HepG2 (cell line): ENCODE measurements around the gene ZFHX3. TPM values are rescaled to one million over a fixed set of nuclear protein-coding genes. Genes with fewer than 3 reads are reported as not detected.

ENCODE experiments used
- ARNTL ChIP-seq: sonication (generic); formaldehyde crosslinking; IDR thresholded peaks from 2 replicates; pipeline ENCODE4 v1.4.0; 2020; ENCODE audit warnings: mild to moderate bottlenecking, missing genetic modification reagents
- HNF4G ChIP-seq, 2 experiments: sonication (generic) in 1 of 2; formaldehyde crosslinking in 1 of 2; IDR thresholded peaks; 2 replicates each; pipeline versions ENCODE4 v1.4.0 to v1.6.1; 2011 to 2020; ENCODE audit warnings: borderline replicate concordance in 2 of 2, low read depth in 2 of 2, mild to moderate bottlenecking in 2 of 2, low read length in 1 of 2, missing genetic modification reagents in 1 of 2, moderate library complexity in 1 of 2
- MAX ChIP-seq: IDR thresholded peaks from 2 replicates; pipeline ENCODE4 v1.6.1; 2012; ENCODE audit warnings: inconsistent platforms
- RNF2 ChIP-seq: fragments of 450-650 bp; conservative IDR thresholded peaks from 2 replicates; pipeline ENCODE4 v1.6.1; 2016; ENCODE audit warnings: low read depth
- SIN3B ChIP-seq: fragments of 150-350 bp; IDR thresholded peaks from 2 replicates; pipeline ENCODE4 v1.6.1; 2014; ENCODE audit warnings: low read length
- SKI ChIP-seq: fragments of 450-650 bp; IDR thresholded peaks from one replicate; pipeline ENCODE4 v1.6.1; 2018; ENCODE audit warnings: mild to moderate bottlenecking; ENCODE audit not compliant: partially characterized antibody
- SKIL ChIP-seq: sonication (generic); formaldehyde crosslinking; IDR thresholded peaks from 2 replicates; pipeline ENCODE4 v1.8.0; 2022; ENCODE audit warnings: missing genetic modification reagents, mild to moderate bottlenecking, moderate library complexity, borderline replicate concordance
- SP5 ChIP-seq: IDR thresholded peaks from 2 replicates; pipeline ENCODE4 v1.6.1; 2016; ENCODE audit warnings: low read depth, borderline replicate concordance
- YEATS4 ChIP-seq: sonication (generic); formaldehyde crosslinking; IDR thresholded peaks from 2 replicates; pipeline ENCODE4 v1.4.0; 2020; ENCODE audit warnings: missing genetic modification reagents, borderline replicate concordance
- ZBTB26 ChIP-seq: IDR thresholded peaks from 2 replicates; pipeline ENCODE4 v1.6.1; 2016; ENCODE audit warnings: missing compliant biosample characterization, missing genetic modification reagents, borderline replicate concordance
- ZHX2 ChIP-seq, 2 experiments: sonication (generic) in 1 of 2; formaldehyde crosslinking in 1 of 2; IDR thresholded peaks; 2 replicates each; pipeline versions ENCODE4 v1.6.1 to v1.9.0; 2014 to 2022; ENCODE audit warnings: antibody characterized with exemption in 1 of 2, borderline replicate concordance in 1 of 2, inconsistent platforms in 1 of 2, low read depth in 1 of 2, missing genetic modification reagents in 1 of 2
- ZNF101 ChIP-seq: sonication (generic); formaldehyde crosslinking; IDR thresholded peaks from 2 replicates; pipeline ENCODE4 v1.4.0; 2020; ENCODE audit warnings: mild to moderate bottlenecking, low read depth, missing genetic modification reagents, borderline replicate concordance
- ZNF138 ChIP-seq: sonication (generic); formaldehyde crosslinking; IDR thresholded peaks from 2 replicates; pipeline ENCODE4 v1.5.0; 2020; ENCODE audit warnings: mild to moderate bottlenecking, low read depth, missing genetic modification reagents
- ZNF207 ChIP-seq: fragments of 450-650 bp; IDR thresholded peaks from 2 replicates; pipeline ENCODE4 v1.6.1; 2016; ENCODE audit warnings: antibody characterized with exemption, borderline replicate concordance
- ZNF331 ChIP-seq: sonication (generic); formaldehyde crosslinking; IDR thresholded peaks from 2 replicates; pipeline ENCODE4 v1.4.0; 2020; ENCODE audit warnings: missing genetic modification reagents
- ZNF33B ChIP-seq: sonication (generic); formaldehyde crosslinking; IDR thresholded peaks from 2 replicates; pipeline ENCODE4 v1.5.1; 2020; ENCODE audit warnings: mild to moderate bottlenecking, missing genetic modification reagents
- ZNF383 ChIP-seq: sonication (generic); formaldehyde crosslinking; IDR thresholded peaks from 2 replicates; pipeline ENCODE4 v1.4.0; 2020; ENCODE audit warnings: missing genetic modification reagents, mild to moderate bottlenecking, borderline replicate concordance
- ZNF674 ChIP-seq: sonication (generic); formaldehyde crosslinking; IDR thresholded peaks from 2 replicates; pipeline ENCODE4 v1.5.0; 2020; ENCODE audit warnings: low read depth, mild to moderate bottlenecking, missing genetic modification reagents
- polyA plus RNA-seq, 8 experiments: library from polyadenylated mRNA; depleted of rRNA in 3 of 8; stranded (reverse) in 7 of 8; unstranded in 1 of 8; fragments of >200 nt; fragmentation: Illumina TruSeq in 4 of 8; extraction: Trizol in 4 of 8; gene quantifications; 2 replicates each; pipeline versions ENCODE4 v1.2.1 to v1.2.3, GENCODE V29; 2011 to 2016; ENCODE audit warnings: low read depth in 4 of 8, missing spikeins in 1 of 8, mixed read lengths in 1 of 8; ENCODE audit not compliant: insufficient read depth in 1 of 8
- total RNA-seq, 5 experiments: library from RNA; depleted of rRNA; stranded (reverse); fragments of >200 nt; fragmentation: Illumina TruSeq; extraction: Trizol; gene quantifications; 2 replicates each; pipeline ENCODE4 v1.2.3, GENCODE V29; 2016; ENCODE audit warnings: low read depth in 1 of 5

Gene ZFHX3
- total and polyA plus RNA-seq, 2 of the 13 experiments (the other 11 are each of a cell fraction or from before 2014, with no cell fraction given), result 5.0 to 6.0 TPM

- peak; percentile 22 for TF ChIP-seq SKI
- no peak for TF ChIP-seq HNF4G (IDR thresholded peaks at IDR 0.05; ENCODE audit: borderline replicate concordance, low read depth, low read length)
- TF ChIP-seq HNF4G (CRISPR knock-in tag; IDR thresholded peaks at IDR 0.05; ENCODE audit: borderline replicate concordance, low read depth), result no peak
- peak; percentile 75 for TF ChIP-seq MAX
- no peak for TF ChIP-seq ZNF674 (CRISPR knock-in tag)
- peak; percentile 51; the same call in 1 of the 2 replicates for TF ChIP-seq YEATS4 (CRISPR knock-in tag)
- TF ChIP-seq ARNTL, result peak; percentile 30; the same call in 1 of the 2 replicates
- no peak for TF ChIP-seq ZNF207
- peak; percentile 85; the same call in 1 of the 2 replicates for TF ChIP-seq ZBTB26 (CRISPR knock-in tag)
- TF ChIP-seq SKIL (CRISPR knock-in tag), result peak; percentile 78; the same call in 1 of the 2 replicates
- no peak for TF ChIP-seq ZNF383 (CRISPR knock-in tag)
- peak; percentile 69; the same call in 1 of the 2 replicates for TF ChIP-seq ZHX2 (IDR thresholded peaks at IDR 0.05; ENCODE audit: low read depth)
- no peak for TF ChIP-seq ZHX2 (CRISPR knock-in tag; IDR thresholded peaks at IDR 0.05; ENCODE audit: borderline replicate concordance)
- TF ChIP-seq ZNF101, result no peak
- TF ChIP-seq RNF2, result no peak
- no peak for TF ChIP-seq ZNF33B (CRISPR knock-in tag)
- no peak for TF ChIP-seq SIN3B
- peak; percentile 59; the same call in 1 of the 2 replicates for TF ChIP-seq SP5 (CRISPR knock-in tag)
- peak; percentile 90 for TF ChIP-seq ZNF331 (CRISPR knock-in tag)
- TF ChIP-seq ZNF138, result no peak
Measured at GRCh38 chr16:72927199-72928089, 120.5 kb downstream of the ZFHX3 start (continued).
